Vagina (tissue), 2 donors: ENCODE data around the gene SGPP2.

Experiments
- CTCF ChIP-seq, 3 experiments: fragments of 450-650 bp in 2 of 3; fragments of 200-600 bp in 1 of 3; sonication (generic) in 1 of 3; IDR thresholded peaks; one replicate each; pipeline ENCODE4 v1.5.1; 2017 to 2019; ENCODE audit warnings: antibody characterized with exemption in 3 of 3, mild to moderate bottlenecking in 2 of 3, moderate library complexity in 2 of 3
- POLR2A ChIP-seq, 2 donors: fragments of 450-650 bp; IDR thresholded peaks; one replicate each; pipeline ENCODE4 v1.6.1; 2017; ENCODE audit warnings: antibody characterized with exemption in 2 of 2, mild to moderate bottlenecking in 2 of 2, moderate library complexity in 2 of 2

- TF ChIP-seq CTCF (IDR thresholded peaks at IDR 0.05) (no peak), POLR2A (IDR thresholded peaks at IDR 0.05) (no peak)
Observed at GRCh38 chr2:222545823-222546795, 121.8 kb downstream of the SGPP2 start.
